HUES64 (cell line): ENCODE data around the gene RBBP9.
"Not testable (repeated sequence)": the region's sequence is repeated elsewhere in the genome, so short reads cannot be mapped to it uniquely, and the experiment has no call there.

Experiments
- H3K27ac ChIP-seq: 2 replicates; pipeline ENCODE4 v1.7.0; 2013; ENCODE audit warnings: low read depth, low read length, inconsistent platforms
- H3K27me3 ChIP-seq: 2 replicates; pipeline ENCODE4 v1.6.1; 2013; ENCODE audit warnings: mild to moderate bottlenecking, low read length; ENCODE audit not compliant: insufficient read depth
- H3K36me3 ChIP-seq: 2 replicates; pipeline ENCODE4 v1.6.1; 2013; ENCODE audit warnings: mild to moderate bottlenecking, low read length; ENCODE audit not compliant: insufficient read depth
- H3K4me1 ChIP-seq: 2 replicates; pipeline ENCODE4 v1.6.1; 2013; ENCODE audit warnings: mild to moderate bottlenecking, low read length, moderate library complexity; ENCODE audit not compliant: insufficient read depth
- H3K4me3 ChIP-seq: 2 replicates; pipeline ENCODE4 v1.5.1; 2013; ENCODE audit warnings: mild to moderate bottlenecking, low read length, moderate library complexity
- H3K9ac ChIP-seq: 2 replicates; pipeline ENCODE4 v1.6.1; 2013; ENCODE audit warnings: mild to moderate bottlenecking, low read depth, low read length
- H3K9me3 ChIP-seq: 2 replicates; pipeline ENCODE4 v1.6.1; 2013; ENCODE audit warnings: low read depth, low read length; ENCODE audit not compliant: insufficient read depth
- WGBS: fragments of 150-250, 120-280 bp; methylation state at CpG from one replicate; pipeline ENCODE4 v1.1.7; 2013; ENCODE audit warnings: missing lambda C conversion rate; 5-methylcytosine and 5-hydroxymethylcytosine counted together

RBBP9 gene

DNA sequence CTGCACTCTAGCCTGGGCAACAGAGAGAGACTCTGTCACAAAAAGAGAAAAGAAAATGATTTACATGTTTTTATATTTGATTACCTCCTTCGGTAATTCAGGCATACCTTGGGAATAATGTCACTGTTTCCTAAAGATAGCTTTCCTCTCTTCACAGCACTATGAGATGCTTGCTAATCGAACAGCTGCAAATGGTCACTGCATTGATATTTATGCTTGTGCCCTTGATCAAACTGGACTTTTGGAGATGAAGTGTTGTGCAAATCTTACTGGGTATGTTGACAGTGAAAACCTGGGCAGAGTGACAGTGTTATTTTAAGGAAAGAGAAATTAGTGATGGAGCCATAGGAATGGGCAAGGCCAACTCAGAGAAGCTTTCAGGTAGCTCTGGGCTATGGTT is 30.3 kb upstream of the RBBP9 start:
- Histone ChIP-seq H3K27me3 (no peaks in the 10 kb centered on the region), H3K9me3 (no peaks in the 10 kb centered on the region), H3K9ac (no peak overlapping the region), H3K36me3 (peaks cover 85% of the 10 kb centered on the region), H3K27ac (no peak overlapping the region), H3K4me1 (no peaks in the 10 kb centered on the region), H3K4me3 (no peak overlapping the region)
- WGBS, result 96% methylated on average over 2 of the region's 2 CpGs

DNA sequence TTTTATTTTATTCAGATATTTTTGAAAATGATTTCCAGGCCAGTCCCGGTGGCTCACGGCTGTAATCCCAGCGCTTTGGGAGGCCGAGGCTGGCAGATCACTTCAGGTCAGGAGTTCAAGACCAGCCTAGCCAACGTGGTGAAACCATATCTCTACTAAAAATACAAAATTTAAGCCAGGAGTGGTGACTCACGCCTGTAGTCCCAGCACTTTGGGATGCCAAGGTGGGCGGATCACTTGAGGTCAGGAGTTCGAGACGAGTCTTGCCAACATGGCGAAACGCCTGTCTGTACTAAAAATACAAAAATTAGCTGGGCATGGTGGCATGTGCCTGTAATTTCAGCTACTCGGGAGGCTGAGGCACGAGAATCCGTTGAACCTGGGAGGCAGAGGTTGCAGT is 29.7 kb upstream of the RBBP9 start:
- H3K9me3 ChIP-seq, H3K4me3 ChIP-seq, H3K9ac ChIP-seq, H3K4me1 ChIP-seq, H3K27ac ChIP-seq, H3K27me3 ChIP-seq: not testable (repeated sequence)
- peaks cover 79% of the 10 kb centered on the region for H3K36me3 ChIP-seq
- 82% methylated on average over 14 of the region's 14 CpGs for WGBS

- no peak overlapping the region for H3K27ac ChIP-seq
- H3K9me3 ChIP-seq, result no peaks in the 10 kb centered on the region
- WGBS, result 100% methylated on average over 1 of the region's 1 CpG
- H3K36me3 ChIP-seq, result peaks cover 66% of the 10 kb centered on the region
- no peak overlapping the region for H3K4me3 ChIP-seq
- H3K27me3 ChIP-seq, result no peaks in the 10 kb centered on the region
- H3K4me1 ChIP-seq, result no peaks in the 10 kb centered on the region
- H3K9ac ChIP-seq, result no peak overlapping the region
These were observed 27.6 kb upstream of the RBBP9 start for GRCh38 chr20:18524646-18525045.

- H3K36me3 ChIP-seq, result peaks cover 55% of the 10 kb centered on the region
These were observed 26.0 kb upstream of the RBBP9 start for GRCh38 chr20:18523066-18523465.

DNA sequence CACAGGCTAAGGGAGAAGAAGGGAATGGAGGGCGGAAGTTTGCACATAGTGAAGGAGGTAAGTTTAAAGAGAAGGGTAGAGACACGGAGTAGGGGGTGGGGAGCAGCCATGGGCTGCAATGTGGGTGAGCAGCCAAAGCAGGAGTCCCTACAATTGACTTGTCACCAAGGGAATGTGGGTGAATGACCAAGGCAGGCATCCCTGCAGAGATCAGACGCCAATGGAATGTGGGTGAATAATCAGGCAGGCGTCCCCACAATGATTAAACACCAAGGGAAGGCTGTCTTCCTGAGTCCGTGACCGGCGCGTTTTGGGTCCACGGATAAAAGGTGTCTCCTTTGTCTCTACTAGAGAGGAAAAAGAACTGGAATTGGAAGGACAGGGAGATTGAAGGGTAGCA is 25.0 kb upstream of the RBBP9 start:
- H3K9ac ChIP-seq, H3K27ac ChIP-seq, H3K27me3 ChIP-seq, H3K4me1 ChIP-seq, H3K9me3 ChIP-seq, H3K4me3 ChIP-seq: not testable (repeated sequence)
- peaks cover 45% of the 10 kb centered on the region for H3K36me3 ChIP-seq
- WGBS, result 95% methylated on average over 9 of the region's 9 CpGs

More at GRCh38 chr20:18523066-18523465, 26.0 kb upstream of the RBBP9 start:
- 93% methylated on average over 2 of the region's 2 CpGs for WGBS
- H3K9me3 ChIP-seq, result no peaks in the 10 kb centered on the region
- H3K4me1 ChIP-seq, result no peaks in the 10 kb centered on the region
- no peaks in the 10 kb centered on the region for H3K27me3 ChIP-seq
- H3K9ac ChIP-seq, result no peak overlapping the region
- no peak overlapping the region for H3K27ac ChIP-seq
- H3K4me3 ChIP-seq, result no peak overlapping the region

DNA sequence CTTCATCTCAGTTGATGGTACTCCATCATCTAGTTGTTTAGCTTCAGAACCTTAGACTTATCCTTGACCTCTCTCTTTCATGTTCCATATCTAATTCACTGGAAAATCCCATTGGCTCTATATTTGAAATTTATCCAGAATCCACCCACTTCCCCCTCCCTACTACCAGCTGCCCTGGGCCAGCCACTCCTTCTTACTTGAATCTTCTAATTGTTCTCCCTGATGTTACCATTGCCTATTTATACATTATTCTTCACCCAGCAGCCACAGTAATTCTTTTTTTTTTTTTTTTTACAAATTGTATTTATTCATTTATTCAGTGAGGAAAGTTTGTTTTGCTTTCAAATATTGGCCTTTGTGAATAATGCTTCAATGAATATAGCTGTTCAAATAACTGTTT is 18.9 kb upstream of the RBBP9 start:
- Histone ChIP-seq H3K27ac (no peak overlapping the region), H3K4me1 (no peaks in the 10 kb centered on the region), H3K9ac (no peak overlapping the region), H3K36me3 (peaks cover 64% of the 10 kb centered on the region), H3K27me3 (no peaks in the 10 kb centered on the region), H3K4me3 (no peak overlapping the region), H3K9me3 (no peaks in the 10 kb centered on the region)

GRCh38 chr20:18514127-18514526 is 17.1 kb upstream of the RBBP9 start:
- Histone ChIP-seq H3K36me3 (peaks cover 77% of the 10 kb centered on the region), H3K9ac (no peak overlapping the region), H3K4me1 (no peaks in the 10 kb centered on the region), H3K27me3 (no peaks in the 10 kb centered on the region), H3K4me3 (no peak overlapping the region), H3K27ac (no peak overlapping the region), H3K9me3 (no peaks in the 10 kb centered on the region)
- 92% methylated on average over 5 of the region's 5 CpGs for WGBS

DNA sequence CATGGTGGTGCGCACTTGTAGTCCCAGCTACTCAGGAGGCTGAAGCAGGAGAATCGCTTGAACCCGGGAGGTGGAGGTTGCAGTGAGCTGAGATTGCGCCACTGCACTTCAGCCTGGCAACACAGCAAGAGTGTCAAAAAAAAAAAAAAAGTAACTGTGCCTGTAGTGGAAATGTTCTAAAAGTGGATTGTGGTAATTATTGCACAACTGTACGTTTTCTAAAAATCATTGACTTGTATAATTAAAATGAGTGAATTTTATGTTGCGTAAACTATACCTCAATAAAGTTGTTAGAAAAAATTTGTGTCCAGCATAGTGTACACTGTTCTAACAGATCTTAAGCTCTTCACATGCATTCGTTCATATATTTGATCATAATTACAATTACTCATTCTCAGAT is 16.2 kb upstream of the RBBP9 start:
- 98% methylated on average over 6 of the region's 7 CpGs for WGBS
- no peak overlapping the region for H3K9ac ChIP-seq
- no peaks in the 10 kb centered on the region for H3K9me3 ChIP-seq
- H3K27me3 ChIP-seq, result no peaks in the 10 kb centered on the region
- peaks cover 74% of the 10 kb centered on the region for H3K36me3 ChIP-seq
- 0 out of 2 replicates have a peak, but pooled peaks cover 3% of the 10 kb centered on the region for H3K4me1 ChIP-seq
- H3K4me3 ChIP-seq, result no peak overlapping the region
- no peak overlapping the region for H3K27ac ChIP-seq

- Histone ChIP-seq H3K4me1 (0 out of 2 replicates have a peak, but pooled peaks cover 3% of the 10 kb centered on the region), H3K9me3 (no peaks in the 10 kb centered on the region), H3K9ac (no peak overlapping the region), H3K27me3 (no peaks in the 10 kb centered on the region), H3K27ac (no peak overlapping the region), H3K4me3 (no peak overlapping the region), H3K36me3 (peaks cover 68% of the 10 kb centered on the region)
- 96% methylated on average over 1 of the region's 1 CpG for WGBS
These were observed 14.5 kb upstream of the RBBP9 start for GRCh38 chr20:18511571-18511970.

- Histone ChIP-seq H3K4me1 (0 out of 2 replicates have a peak, but pooled peaks cover 3% of the 10 kb centered on the region), H3K27me3 (no peaks in the 10 kb centered on the region), H3K36me3 (peaks cover 32% of the 10 kb centered on the region), H3K4me3 (peak within 1 kb of the TSS; percentile 65), H3K9me3 (no peaks in the 10 kb centered on the region), H3K9ac (peak within 1 kb of the TSS; percentile 83), H3K27ac (peak within 1 kb of the TSS; percentile 96)
- under 1% methylated on average over 68 of the region's 69 CpGs for WGBS
These were observed 10.5 kb upstream of the RBBP9 start, which contains the start of gene SEC23B for GRCh38 chr20:18507218-18508191. TSS of gene SEC23B (plus strand) at chr20:18507940. CDS start at chr20:18510836, 2,896 bp downstream.

DNA sequence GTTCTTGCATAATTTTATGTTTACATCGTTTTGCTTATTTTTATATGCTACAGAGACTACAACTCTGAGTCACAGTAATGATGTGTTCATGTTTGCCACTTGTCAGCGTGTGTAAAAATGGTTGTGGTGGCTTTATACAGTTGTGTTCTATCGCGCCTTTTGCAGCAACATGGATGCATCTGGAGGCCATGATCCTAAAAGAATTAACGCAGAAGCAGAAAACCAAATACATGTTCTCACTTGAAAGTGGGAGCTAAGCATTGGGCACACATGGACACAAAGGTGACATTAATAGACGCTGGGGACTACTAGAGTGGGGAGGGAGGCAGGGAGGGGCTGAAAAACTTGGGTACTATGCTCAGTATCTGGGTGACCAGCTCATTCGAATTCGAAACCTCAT is 9.7 kb upstream of the RBBP9 start:
- no peaks in the 10 kb centered on the region for H3K27me3 ChIP-seq
- peak overlapping the region; percentile 65 for H3K4me3 ChIP-seq
- peaks cover 24% of the 10 kb centered on the region for H3K36me3 ChIP-seq
- H3K4me1 ChIP-seq, result 0 out of 2 replicates have a peak, but pooled peaks cover 3% of the 10 kb centered on the region
- H3K9me3 ChIP-seq, result no peaks in the 10 kb centered on the region
- H3K27ac ChIP-seq, result peak overlapping the region; percentile 96
- WGBS, result 82% methylated on average over 8 of the region's 8 CpGs
- peak overlapping the region; percentile 83; the same call in 1 of the 2 replicates for H3K9ac ChIP-seq
